NB4 (cell line): ENCODE measurements around the gene CNTN4.

Experiments
- CTCF ChIP-seq: IDR thresholded peaks from one replicate; pipeline ENCODE4 v1.5.1; 2012; ENCODE audit warnings: low read depth, low read length
- MAX ChIP-seq: IDR thresholded peaks from 2 replicates; pipeline ENCODE4 v1.6.1; 2011; ENCODE audit warnings: low read depth, low read length
- POLR2A ChIP-seq: IDR thresholded peaks from 2 replicates; pipeline ENCODE4 v1.6.1; 2011; ENCODE audit warnings: mild to moderate bottlenecking; ENCODE audit not compliant: insufficient read length; ENCODE audit errors: extremely low read depth

GRCh38 chr3:2938711-2939110 is 840.0 kb downstream of the CNTN4 start:
- TF ChIP-seq CTCF (no peak), POLR2A (no peak), MAX (no peak)
